ENCODE results near the gene CLP1. TPM values are rescaled to one million over a fixed set of nuclear protein-coding genes. Genes with fewer than 3 reads are reported as not detected.

The CLP1 gene
- total RNA-seq = 10 to 100 TPM; 13.5 TPM
- polyA plus RNA-seq = 10 to 100 TPM in 1 of 3 donors, 1 to 10 TPM in 2; 7.9 to 13.4 (median 9.4) TPM
- total RNA-seq = 13.1 to 31.6 (median 16.2) reads per million in 6 experiments

GRCh38 chr11:57657194-57658022, at the start of gene CLP1:
TSS of gene CLP1 (plus strand) at chr11:57657762. CDS start at chr11:57659477, 1,715 bp downstream.
- Mint-ChIP-seq H3K27ac (peak within 1 kb of the TSS; percentile 94 to 99 (median 96)), H3K9me3 (no peaks in the 10 kb centered on the region), H3K27me3 (no peaks in the 10 kb centered on the region), H3K4me3 (peak within 1 kb of the TSS; percentile 90 to 100 (median 98)), H3K4me1 (peaks cover 17 to 49% (median 37%) of the 10 kb centered on the region in 4 donors), H3K36me3 (peaks cover 0 to 33% (median 13%) of the 10 kb centered on the region in 3 donors)
- peak; percentile 94 to 99 (median 98) for DNase-seq
- POLR2A ChIA-PET = interaction anchor here (0.7 to 3.3 kb wide), 6 partner anchors 10 to 138 kb away, joined by 3 to 27 read pairs (median 5); partner anchors contain the start of genes SELENOH and ZDHHC5
- peak; percentile 95 for ATAC-seq

DNA sequence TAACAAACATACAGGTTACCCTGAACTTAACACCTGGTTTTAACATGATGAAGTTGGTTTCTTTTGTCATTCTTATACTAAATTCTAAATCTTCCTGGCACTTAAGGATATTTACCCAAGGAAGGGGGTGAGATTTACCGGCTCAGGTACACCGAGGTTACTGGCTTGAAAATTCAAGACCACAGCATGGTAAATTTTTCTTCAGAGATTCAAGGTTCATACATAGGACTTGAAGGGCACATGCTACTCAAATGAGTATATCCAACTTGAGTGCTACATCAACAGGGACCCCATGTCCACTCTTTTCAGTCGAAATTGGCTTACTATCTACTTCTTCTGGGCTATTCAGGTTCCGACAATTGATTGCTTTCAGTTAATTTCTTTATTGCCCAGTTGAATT, 47.4 kb upstream of the CLP1 start:
- H3K4me1 Mint-ChIP-seq = no peaks in the 10 kb centered on the region
- no peak overlapping the region for H3K4me3 Mint-ChIP-seq
- H3K27me3 Mint-ChIP-seq = peaks cover 0 to 7% (median 3%) of the 10 kb centered on the region in 5 donors
- H3K9me3 Mint-ChIP-seq = no peaks in the 10 kb centered on the region
- no peak overlapping the region for H3K27ac Mint-ChIP-seq
- POLR2A ChIA-PET = interaction anchor here (0.5 kb wide), 1 partner anchor 14 kb away, joined by 6 read pairs; no protein-coding TSS in a partner anchor
- no peak for ATAC-seq
- no peaks in the 10 kb centered on the region for H3K36me3 Mint-ChIP-seq
- no peak for DNase-seq

DNA sequence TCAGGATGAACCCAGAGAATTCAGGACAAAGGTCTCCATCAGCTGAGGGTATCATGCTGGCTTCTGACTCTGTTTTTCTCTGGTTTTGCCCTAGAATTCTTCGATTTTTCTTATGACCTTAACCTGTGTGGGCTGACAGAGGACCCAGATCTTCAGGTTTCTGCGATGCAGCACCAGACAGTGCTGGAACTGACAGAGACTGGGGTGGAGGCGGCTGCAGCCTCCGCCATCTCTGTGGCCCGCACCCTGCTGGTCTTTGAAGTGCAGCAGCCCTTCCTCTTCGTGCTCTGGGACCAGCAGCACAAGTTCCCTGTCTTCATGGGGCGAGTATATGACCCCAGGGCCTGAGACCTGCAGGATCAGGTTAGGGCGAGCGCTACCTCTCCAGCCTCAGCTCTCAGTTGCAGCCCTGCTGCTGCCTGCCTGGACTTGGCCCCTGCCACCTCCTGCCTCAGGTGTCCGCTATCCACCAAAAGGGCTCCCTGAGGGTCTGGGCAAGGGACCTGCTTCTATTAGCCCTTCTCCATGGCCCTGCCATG, 43.3 kb upstream of the CLP1 start:
- Mint-ChIP-seq H3K36me3 (no peaks in the 10 kb centered on the region), H3K4me1 (no peaks in the 10 kb centered on the region), H3K27ac (no peak overlapping the region), H3K27me3 (peaks cover 0 to 8% (median 3%) of the 10 kb centered on the region in 5 donors), H3K4me3 (no peak overlapping the region), H3K9me3 (peaks cover 0 to 5% (median 0%) of the 10 kb centered on the region in 9 donors)
- DNase-seq = no peak
- POLR2A ChIA-PET = no interaction called here
- no peak for ATAC-seq

DNA sequence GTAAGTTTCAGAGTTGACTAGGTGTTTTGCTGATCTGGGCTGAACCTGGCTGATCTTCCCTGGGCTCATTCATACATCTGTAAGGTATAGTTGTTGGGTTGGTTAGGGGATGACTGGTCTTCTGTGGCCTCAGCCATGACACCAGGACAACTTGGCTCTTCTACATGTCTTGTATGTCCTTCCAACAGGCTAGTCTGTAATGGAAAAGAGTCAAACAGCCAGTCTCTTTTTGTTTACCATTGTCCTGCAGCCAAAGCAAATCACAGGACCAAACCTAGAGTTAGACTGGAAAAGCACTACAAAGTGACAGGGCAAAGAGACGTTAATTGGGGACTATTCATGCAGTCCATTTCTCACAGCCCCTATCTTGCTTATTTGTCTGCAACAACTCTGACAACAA, 42.3 kb upstream of the CLP1 start:
- Mint-ChIP-seq H3K27me3 (peaks cover 0 to 4% (median 3%) of the 10 kb centered on the region in 5 donors), H3K4me1 (no peaks in the 10 kb centered on the region), H3K27ac (no peak overlapping the region), H3K9me3 (peaks cover 0 to 12% (median 0%) of the 10 kb centered on the region in 9 donors), H3K4me3 (no peak overlapping the region), H3K36me3 (peaks cover 0 to under 1% (median under 1%) of the 10 kb centered on the region in 3 donors)
- no peak for ATAC-seq
- no peak for DNase-seq
- POLR2A ChIA-PET = no interaction called here

- peaks cover 0 to 22% (median 5%) of the 10 kb centered on the region in 9 donors for H3K9me3 Mint-ChIP-seq
- no peak for DNase-seq
- peaks cover 0 to 7% (median 5%) of the 10 kb centered on the region in 3 donors for H3K36me3 Mint-ChIP-seq
- no peaks in the 10 kb centered on the region for H3K4me1 Mint-ChIP-seq
- H3K27ac Mint-ChIP-seq = no peak overlapping the region
- no peak overlapping the region for H3K4me3 Mint-ChIP-seq
- POLR2A ChIA-PET = no interaction called here
- peaks cover 0 to 4% (median 3%) of the 10 kb centered on the region in 5 donors for H3K27me3 Mint-ChIP-seq
- no peak for ATAC-seq
Observed at GRCh38 chr11:57616595-57616994, 41.0 kb upstream of the CLP1 start.

DNA sequence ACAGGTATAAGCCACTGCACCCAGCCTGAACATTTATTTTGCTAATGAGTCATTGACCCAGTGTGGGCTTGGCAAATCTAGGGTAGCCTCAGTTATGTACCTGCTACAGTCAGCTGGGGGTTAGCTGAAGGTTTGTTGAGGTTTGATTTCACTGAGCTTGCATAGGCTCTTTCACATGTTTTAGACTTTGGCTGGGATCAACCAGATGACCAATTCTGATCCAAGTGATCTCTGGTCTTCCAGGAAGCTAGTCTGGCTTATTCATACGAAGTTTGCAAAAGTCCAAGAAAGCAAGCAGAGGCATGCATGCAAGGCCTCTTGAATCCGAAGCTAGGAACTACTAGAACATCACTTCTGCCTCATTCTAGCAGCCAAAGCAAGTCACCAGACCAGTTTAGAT, 39.1 kb upstream of the CLP1 start:
- Mint-ChIP-seq H3K4me3 (no peak overlapping the region), H3K36me3 (peaks cover 0 to 7% (median 5%) of the 10 kb centered on the region in 3 donors), H3K4me1 (no peaks in the 10 kb centered on the region), H3K9me3 (peaks cover 0 to 22% (median 5%) of the 10 kb centered on the region in 9 donors), H3K27ac (no peak overlapping the region), H3K27me3 (peaks cover 4 to 10% (median 5%) of the 10 kb centered on the region in 5 donors)
- DNase-seq (no peak), ATAC-seq (no peak)
- POLR2A ChIA-PET = interaction anchor here (0.6 kb wide), 1 partner anchor 17 kb away, joined by 3 read pairs; no protein-coding TSS in a partner anchor

DNA sequence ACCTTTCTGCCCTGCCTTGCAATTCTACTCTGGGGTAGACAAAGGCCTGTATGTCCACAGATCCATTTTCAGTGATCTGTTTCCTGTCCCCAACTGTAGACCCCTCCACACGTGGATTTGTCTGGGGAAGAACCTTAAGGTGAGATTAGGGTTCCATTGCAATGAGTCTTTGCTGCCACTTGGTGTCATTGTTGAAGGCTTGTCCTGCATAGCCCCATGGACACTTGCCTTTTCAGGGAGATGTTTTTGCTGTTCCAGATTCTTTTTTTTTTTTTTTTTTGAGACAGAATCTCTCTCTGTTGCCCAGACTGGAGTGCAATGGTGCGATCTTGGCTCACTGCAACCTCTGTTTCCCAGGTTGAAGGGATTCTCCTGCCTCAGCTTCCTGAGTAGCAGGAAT, 38.2 kb upstream of the CLP1 start:
- DNase-seq (no peak), ATAC-seq (no peak)
- Mint-ChIP-seq H3K9me3 (peaks cover 0 to 22% (median 5%) of the 10 kb centered on the region in 9 donors), H3K4me3 (no peak overlapping the region), H3K27ac (no peak overlapping the region), H3K36me3 (peaks cover 0 to 7% (median 5%) of the 10 kb centered on the region in 3 donors), H3K27me3 (peaks cover 4 to 10% (median 5%) of the 10 kb centered on the region in 5 donors), H3K4me1 (no peaks in the 10 kb centered on the region)
- POLR2A ChIA-PET = no interaction called here

DNA sequence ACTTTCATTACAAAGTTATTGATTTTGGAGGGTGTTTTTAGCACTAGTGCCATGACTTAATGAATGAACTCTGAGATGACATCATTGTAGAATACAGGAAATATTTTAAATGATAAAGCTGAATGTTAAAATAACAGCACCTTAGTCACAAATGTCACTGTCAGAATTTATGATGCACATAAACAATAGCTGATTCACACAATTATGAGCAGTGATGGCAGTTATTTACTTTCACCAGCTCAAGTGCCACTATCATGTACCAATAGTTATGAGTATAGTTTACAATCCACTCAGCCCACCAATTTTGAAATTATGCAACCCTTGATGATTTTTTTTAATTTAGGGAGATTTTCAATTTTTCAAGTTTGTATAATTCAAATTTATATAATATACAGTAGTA, 37.1 kb upstream of the CLP1 start:
- Mint-ChIP-seq H3K4me1 (no peaks in the 10 kb centered on the region), H3K4me3 (no peak overlapping the region), H3K27me3 (peaks cover 4 to 10% (median 5%) of the 10 kb centered on the region in 5 donors), H3K36me3 (peaks cover 0 to 7% (median 5%) of the 10 kb centered on the region in 3 donors), H3K9me3 (peaks cover 0 to 22% (median 5%) of the 10 kb centered on the region in 9 donors), H3K27ac (no peak overlapping the region)
- ATAC-seq (no peak), DNase-seq (no peak)
- POLR2A ChIA-PET = no interaction called here

DNA sequence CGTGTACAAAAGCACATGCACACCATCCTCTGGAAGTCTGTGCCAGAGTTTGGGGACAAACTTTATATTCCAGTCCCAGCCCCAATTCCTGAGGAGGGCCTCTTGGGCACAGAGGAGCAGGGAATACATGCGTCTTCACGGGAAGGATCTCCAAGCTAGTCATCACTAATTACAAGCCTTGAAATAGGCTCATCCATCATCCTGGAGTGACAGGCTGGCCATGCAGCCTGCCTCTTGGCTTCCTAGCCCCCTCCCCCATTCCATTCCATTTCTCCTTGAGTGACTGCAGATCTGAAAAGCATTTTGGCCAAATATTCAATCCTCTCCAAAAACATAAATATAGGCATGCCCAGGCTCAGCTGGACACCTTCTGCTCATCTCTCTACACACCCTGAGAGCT, 35.3 kb upstream of the CLP1 start:
- DNase-seq (no peak), ATAC-seq (no peak)
- Mint-ChIP-seq H3K4me1 (no peaks in the 10 kb centered on the region), H3K27me3 (peaks cover 0 to 10% (median 5%) of the 10 kb centered on the region in 5 donors), H3K4me3 (no peak overlapping the region), H3K27ac (no peak overlapping the region), H3K36me3 (peaks cover 0 to 7% (median 5%) of the 10 kb centered on the region in 3 donors), H3K9me3 (peaks cover 0 to 22% (median 5%) of the 10 kb centered on the region in 9 donors)
- POLR2A ChIA-PET = no interaction called here

GRCh38 chr11:57624864-57625263, 32.7 kb upstream of the CLP1 start:
- Mint-ChIP-seq H3K36me3 (peaks cover 0 to 7% (median 5%) of the 10 kb centered on the region in 3 donors), H3K4me3 (no peak overlapping the region), H3K27ac (peak overlapping the region in 1 of 10 donors; percentile 15), H3K4me1 (no peaks in the 10 kb centered on the region), H3K27me3 (peaks cover 0 to 10% (median 6%) of the 10 kb centered on the region in 5 donors), H3K9me3 (peaks cover 0 to 14% (median 4%) of the 10 kb centered on the region in 9 donors)
- no peak for DNase-seq
- no peak for ATAC-seq
- POLR2A ChIA-PET = no interaction called here

DNA sequence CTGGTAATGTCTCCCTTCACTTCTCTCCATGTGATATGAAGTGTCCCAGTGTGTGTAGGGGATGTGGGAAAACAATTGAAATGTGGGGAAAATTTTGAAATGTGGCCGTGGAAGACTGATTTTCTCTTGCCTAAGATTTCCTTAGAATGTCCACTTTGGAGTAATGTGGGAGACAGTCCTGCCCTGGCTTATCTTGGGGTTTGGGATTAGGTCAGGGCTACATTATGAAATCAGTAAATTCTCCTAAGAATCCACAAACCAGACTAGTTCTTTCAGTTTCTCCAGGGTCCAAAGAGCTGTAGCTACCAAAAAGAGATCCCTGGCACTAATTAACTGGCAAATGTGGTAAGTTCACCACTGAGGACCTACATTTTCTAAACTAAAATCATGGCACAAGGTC, 30.7 kb upstream of the CLP1 start:
- Mint-ChIP-seq H3K27ac (no peak overlapping the region), H3K36me3 (no peaks in the 10 kb centered on the region), H3K9me3 (peaks cover 0 to 1% (median 0%) of the 10 kb centered on the region in 9 donors), H3K4me3 (no peak overlapping the region), H3K27me3 (peaks cover 2 to 19% (median 9%) of the 10 kb centered on the region in 5 donors), H3K4me1 (no peaks in the 10 kb centered on the region)
- DNase-seq (no peak), ATAC-seq (no peak)
- POLR2A ChIA-PET = no interaction called here

GRCh38 chr11:57630171-57630570, 27.4 kb upstream of the CLP1 start:
- no peak for ATAC-seq
- POLR2A ChIA-PET = no interaction called here
- H3K4me1 Mint-ChIP-seq = no peaks in the 10 kb centered on the region
- H3K27me3 Mint-ChIP-seq = peaks cover 7 to 25% (median 16%) of the 10 kb centered on the region in 5 donors
- H3K4me3 Mint-ChIP-seq = no peak overlapping the region
- H3K36me3 Mint-ChIP-seq = no peaks in the 10 kb centered on the region
- no peaks in the 10 kb centered on the region for H3K9me3 Mint-ChIP-seq
- DNase-seq = no peak
- H3K27ac Mint-ChIP-seq = no peak overlapping the region

- H3K27me3 Mint-ChIP-seq = peaks cover 7 to 25% (median 16%) of the 10 kb centered on the region in 5 donors
- no peak for ATAC-seq
- POLR2A ChIA-PET = interaction anchor here (0.6 kb wide), 1 partner anchor 10 kb away, joined by 3 read pairs; no protein-coding TSS in a partner anchor
- no peaks in the 10 kb centered on the region for H3K9me3 Mint-ChIP-seq
- H3K4me1 Mint-ChIP-seq = peaks cover 0 to 2% (median 0%) of the 10 kb centered on the region in 4 donors
- DNase-seq = no peak
- no peaks in the 10 kb centered on the region for H3K36me3 Mint-ChIP-seq
- no peak overlapping the region for H3K4me3 Mint-ChIP-seq
- no peak overlapping the region for H3K27ac Mint-ChIP-seq
Observed at GRCh38 chr11:57632116-57632515, 25.4 kb upstream of the CLP1 start.
